Kidney (tissue), 14 donors: ENCODE measurements around the gene IL36B. TPM values are rescaled to one million over a fixed set of nuclear protein-coding genes. Genes with fewer than 3 reads are reported as not detected.

ENCODE experiments used
- DNase-seq, 5 donors: peaks; one replicate each; pipeline ENCODE4 v3.0.0-alpha.2; 2013 to 2020
- FAIRE-seq: peaks from 2 replicates; lab custom pipeline; 2012; peaks lifted over from hg19 to GRCh38; lab: Jason Lieb, UNC
- H3K27ac ChIP-seq, 2 donors: one replicate each; pipeline ENCODE4 v1.7.0; 2013; ENCODE audit warnings: low read depth in 2 of 2, low read length in 2 of 2, inconsistent platforms in 1 of 2
- H3K27me3 ChIP-seq: one replicate; pipeline ENCODE4 v1.7.1; 2013; ENCODE audit warnings: low read length, inconsistent platforms; ENCODE audit not compliant: control insufficient read depth, insufficient read depth
- H3K36me3 ChIP-seq, 3 donors: one replicate each; pipeline versions ENCODE4 v1.7.0 to v1.7.1; 2013; ENCODE audit warnings: low read length in 3 of 3, control low read depth in 1 of 3, inconsistent platforms in 1 of 3; ENCODE audit not compliant: insufficient read depth in 3 of 3, control insufficient read depth in 2 of 3
- H3K4me1 ChIP-seq, 3 donors: one replicate each; pipeline versions ENCODE4 v1.7.0 to v1.7.1; 2013; ENCODE audit warnings: low read length in 3 of 3, inconsistent platforms in 1 of 3, low read depth in 1 of 3; ENCODE audit not compliant: control insufficient read depth in 2 of 3, insufficient read depth in 2 of 3
- H3K4me3 ChIP-seq, 3 donors: one replicate each; pipeline versions ENCODE4 v1.7.0 to v1.8.1; 2013; ENCODE audit warnings: low read length in 3 of 3, control low read depth in 1 of 3, inconsistent platforms in 1 of 3
- H3K9ac ChIP-seq, 3 donors: one replicate each; pipeline versions ENCODE4 v1.7.0 to v1.7.1; 2013; ENCODE audit warnings: low read length in 3 of 3, control low read depth in 1 of 3, inconsistent platforms in 1 of 3
- H3K9me3 ChIP-seq, 3 donors: one replicate each; pipeline versions ENCODE4 v1.7.0 to v1.7.1; 2013; ENCODE audit warnings: low read length in 3 of 3, control low read depth in 1 of 3, inconsistent platforms in 1 of 3; ENCODE audit not compliant: control insufficient read depth in 2 of 3, insufficient read depth in 1 of 3
- CTCF ChIP-seq: IDR thresholded peaks from 3 replicates; pipeline ENCODE4 v1.5.1; 2012; ENCODE audit warnings: mild to moderate bottlenecking, moderate library complexity, borderline replicate concordance; ENCODE audit not compliant: insufficient read depth; ENCODE audit errors: extremely low read depth
- intact Hi-C: fragments of 100-400 bp; cut with DNase I; formaldehyde crosslinking; loops from one replicate; pipeline ENCODE4 v1.11.1; 2022
- polyA plus RNA-seq: library from polyadenylated mRNA; stranded (reverse); fragments of 350-450 nt; fragmentation: Illumina TruSeq; extraction: RNeasy Lipid Tissue Mini Kit (QIAGEN cat#74804); gene quantifications from one replicate; pipeline ENCODE4 v1.2.3, GENCODE V29; 2014; ENCODE audit warnings: low read depth, low replicate concordance; ENCODE audit not compliant: insufficient read depth
- total RNA-seq: library from RNA; stranded (reverse); fragmentation: NEBNext Ultra II Directional; extraction: Animal tissue kit (Norgen Biotek cat#: 25700); gene quantifications from one replicate; pipeline ENCODE4 v1.2.1, GENCODE V29; 2021
- donor health status: control.
- donor health status: control.
- donor health status: control.
- donor health status: control.
- donor health status: control.
- donor health status: DM: yes; HTN: yes; CAD: no.
- donor health status: Normal renal cell carcinoma (clear cell type).

Gene IL36B
- total and polyA plus RNA-seq, 2 donors from 2014 or later: not detected

- Histone ChIP-seq H3K9ac (no peak overlapping the region), H3K36me3 (no peaks in the 10 kb centered on the region), H3K9me3 (no peaks in the 10 kb centered on the region), H3K4me1 (no peaks in the 10 kb centered on the region), H3K27me3 (no peaks in the 10 kb centered on the region), H3K4me3 (no peak overlapping the region), H3K27ac (no peak overlapping the region)
- intact Hi-C loops: no loop called here
- no peak for DNase-seq
- TF ChIP-seq CTCF: no peak
- FAIRE-seq: no peak
These were observed 7.7 kb upstream of the IL36B start for GRCh38 chr2:113060396-113060795.

- intact Hi-C loops: no loop called here
- Histone ChIP-seq H3K9me3 (peaks cover 0 to 5% (median 0%) of the 10 kb centered on the region in 3 donors), H3K36me3 (no peaks in the 10 kb centered on the region), H3K4me3 (no peak within 1 kb of the TSS), H3K9ac (no peak within 1 kb of the TSS), H3K4me1 (no peaks in the 10 kb centered on the region), H3K27me3 (no peaks in the 10 kb centered on the region), H3K27ac (no peak within 1 kb of the TSS)
- no peak for TF ChIP-seq CTCF
- no peak for DNase-seq
- no peak for FAIRE-seq
These were observed 6.6 kb upstream of the IL36B start, which contains the start of gene IL36RN for GRCh38 chr2:113058998-113059960. Gene IL36RN (plus strand): TSS chr2:113059198. CDS start chr2:113059439, 241 bp downstream.

- peaks cover 0 to 5% (median 0%) of the 10 kb centered on the region in 3 donors for H3K9me3 ChIP-seq
- H3K9ac ChIP-seq: no peak overlapping the region
- no peak overlapping the region for H3K4me3 ChIP-seq
- no peaks in the 10 kb centered on the region for H3K27me3 ChIP-seq
- H3K36me3 ChIP-seq: no peaks in the 10 kb centered on the region
- intact Hi-C loops: no loop called here
- FAIRE-seq (no peak), DNase-seq (no peak)
- no peak overlapping the region for H3K27ac ChIP-seq
- no peaks in the 10 kb centered on the region for H3K4me1 ChIP-seq
- no peak for TF ChIP-seq CTCF
These were observed 5.8 kb upstream of the IL36B start for GRCh38 chr2:113058411-113058994.
